K562 (cell line): ENCODE measurements around the gene CEACAM18. TPM values are rescaled to one million over a fixed set of nuclear protein-coding genes. Genes with fewer than 3 reads are reported as not detected.
"Not testable (repeated sequence)": the region's sequence is repeated elsewhere in the genome, so short reads cannot be mapped to it uniquely, and the experiment has no call there.

ENCODE experiments used
- ATAC-seq: fragments of 200-7000 bp; cut with Tn5 transposase; 3 replicates; pipeline ENCODE4 v1.9.1; 2020; ENCODE audit warnings: moderate library complexity
- BruUV-seq: library from RNA; stranded (reverse); fragments of 400-500 nt; replicated peaks from 2 replicates; lab custom pipeline; 2021; lab: Mats Ljungman, UMichigan
- CTCF ChIA-PET: fragments of 300-600 bp; formaldehyde crosslinking; extraction: SDS; loops from one replicate; lab custom pipeline; 2021; ENCODE audit warnings: low intra/inter-chr PET ratio; lab: Yijun Ruan, JAX
- POLR2A ChIA-PET: fragments of 300-600, 350-650 bp; sonication (Branson Sonifier 250); formaldehyde crosslinking; extraction: SDS; loops from one replicate; lab custom pipeline; 2021; ENCODE audit warnings: antibody characterized with exemption, inconsistent platforms; lab: Yijun Ruan, JAX
- DNase-seq, 4 experiments: peaks; one replicate each; pipeline versions ENCODE4 v3.0.0 to v3.0.0-alpha.2; 2011 to 2018; ENCODE audit warnings: low spot score in 3 of 4, mixed read lengths in 3 of 4; ENCODE audit errors: extremely low read depth in 1 of 4
- FAIRE-seq: peaks from 2 replicates; lab custom pipeline; 2011; peaks lifted over from hg19 to GRCh38; lab: Jason Lieb, UNC
- H2AFZ ChIP-seq: 2 replicates; pipeline ENCODE4 v1.6.0; 2011; ENCODE audit warnings: low read depth, low read length, control low read depth, inconsistent platforms
- H3K27ac ChIP-seq: fragments of 200-600 bp; 3 replicates; pipeline ENCODE4 v1.8.0; 2011; ENCODE audit warnings: low read depth, mild to moderate bottlenecking, control low read depth, inconsistent platforms, low read length, moderate library complexity, mixed read lengths; ENCODE audit errors: extremely low read depth
- H3K27me3 ChIP-seq, 2 experiments: fragments of 300-600 bp in 1 of 2; 2 replicates in 1 of 2; 3 replicates in 1 of 2; pipeline versions ENCODE4 v1.6.0 to v1.8.0; 2011; ENCODE audit warnings: inconsistent platforms in 2 of 2, low read length in 2 of 2, mild to moderate bottlenecking in 1 of 2, mixed read lengths in 1 of 2, moderate library complexity in 1 of 2; ENCODE audit not compliant: control insufficient read depth in 2 of 2, insufficient read depth in 2 of 2
- H3K36me3 ChIP-seq: fragments of 300-600 bp; 3 replicates; pipeline ENCODE4 v1.8.0; 2011; ENCODE audit warnings: mild to moderate bottlenecking, low read length, inconsistent platforms; ENCODE audit not compliant: control insufficient read depth, insufficient read depth
- H3K4me1 ChIP-seq, 2 experiments: fragments of 200-600 bp in 1 of 2; replicated peaks in 1 of 2; 2 replicates in 1 of 2; 3 replicates in 1 of 2; pipeline versions ENCODE4 v1.5.1 to v1.8.0; 2011; ENCODE audit warnings: inconsistent platforms in 2 of 2, low read length in 2 of 2, mild to moderate bottlenecking in 1 of 2, mixed read lengths in 1 of 2, moderate library complexity in 1 of 2; ENCODE audit not compliant: control insufficient read depth in 2 of 2, insufficient read depth in 2 of 2
- H3K4me2 ChIP-seq: 2 replicates; pipeline ENCODE4 v1.6.1; 2011; ENCODE audit warnings: low read length, control low read depth, inconsistent platforms, mixed read lengths; ENCODE audit not compliant: insufficient read depth
- H3K4me3 ChIP-seq: fragments of 200-600 bp; sonication (generic), shearing (Covaris generic); 2 replicates; pipeline ENCODE4 v1.5.1; 2016; ENCODE audit warnings: control low read depth, inconsistent platforms
- H3K79me2 ChIP-seq: fragments of 200-600 bp; 3 replicates; pipeline ENCODE4 v1.8.0; 2011; ENCODE audit warnings: low read length, inconsistent platforms; ENCODE audit not compliant: control insufficient read depth, insufficient read depth
- H3K9ac ChIP-seq, 2 experiments: 2 replicates each; pipeline versions ENCODE4 v1.6.0 to v1.6.1; 2011; ENCODE audit warnings: low read depth in 2 of 2, low read length in 2 of 2, control low read depth in 1 of 2, inconsistent platforms in 1 of 2, mild to moderate bottlenecking in 1 of 2, mixed read lengths in 1 of 2; ENCODE audit not compliant: insufficient read depth in 1 of 2
- H3K9me1 ChIP-seq: one replicate; pipeline ENCODE4 v1.6.0; 2011; ENCODE audit warnings: inconsistent platforms, mild to moderate bottlenecking, low read length, moderate library complexity; ENCODE audit not compliant: control insufficient read depth, insufficient read depth
- H3K9me3 ChIP-seq: replicated peaks from 2 replicates; pipeline ENCODE4 v1.5.1; 2011; ENCODE audit warnings: low read depth, low read length, inconsistent platforms; ENCODE audit not compliant: control insufficient read depth, insufficient read depth
- H4K20me1 ChIP-seq: replicated peaks from 2 replicates; pipeline ENCODE4 v1.6.1; 2011; ENCODE audit warnings: low read length, inconsistent platforms, mixed read lengths; ENCODE audit not compliant: control insufficient read depth, insufficient read depth
- ASH1L ChIP-seq: fragments of 450-650 bp; IDR thresholded peaks from 2 replicates; pipeline ENCODE4 v1.6.1; 2018; ENCODE audit warnings: borderline replicate concordance, mild to moderate bottlenecking, low read depth; ENCODE audit not compliant: partially characterized antibody
- C11orf30 ChIP-seq: fragments of 450-650 bp; IDR thresholded peaks from 2 replicates; pipeline ENCODE4 v1.6.1; 2016; ENCODE audit warnings: low read depth, mild to moderate bottlenecking
- CC2D1A ChIP-seq: fragments of 450-650 bp; IDR thresholded peaks from 2 replicates; pipeline ENCODE4 v1.6.1; 2017; ENCODE audit warnings: mild to moderate bottlenecking
- CHAMP1 ChIP-seq: fragments of 450-650 bp; IDR thresholded peaks from 2 replicates; pipeline ENCODE4 v1.6.1; 2016; ENCODE audit warnings: mild to moderate bottlenecking
- MAFF ChIP-seq: IDR thresholded peaks from 2 replicates; pipeline ENCODE4 v1.6.1; 2012; ENCODE audit warnings: low read length, improper control_type of control experiment
- MAFG ChIP-seq: fragments of 450-650 bp; conservative IDR thresholded peaks from 2 replicates; pipeline ENCODE4 v1.6.1; 2016; ENCODE audit warnings: missing genetic modification characterization, missing compliant biosample characterization
- MAFK ChIP-seq: IDR thresholded peaks from 2 replicates; pipeline ENCODE4 v1.6.1; 2011; ENCODE audit warnings: low read length, improper control_type of control experiment
- MBD2 ChIP-seq: sonication (generic); IDR thresholded peaks from 2 replicates; pipeline ENCODE4 v1.6.1; 2016; ENCODE audit warnings: low read depth, borderline replicate concordance
- NFYB ChIP-seq: IDR thresholded peaks from 2 replicates; pipeline ENCODE4 v1.6.1; 2011; ENCODE audit warnings: mild to moderate bottlenecking, moderate library complexity; ENCODE audit not compliant: insufficient read length; ENCODE audit errors: extremely low read depth
- RBM25 ChIP-seq: fragments of 200-400 bp; formaldehyde crosslinking; IDR thresholded peaks from 2 replicates; pipeline ENCODE4 v1.6.1; 2018; ENCODE audit warnings: low read length, low read depth, moderate library complexity; ENCODE audit not compliant: severe bottlenecking
- ZNF316 ChIP-seq: fragments of 450-650 bp; IDR thresholded peaks from 2 replicates; pipeline ENCODE4 v1.6.1; 2016
- WGBS: fragments of 100-300 bp; shearing (Covaris generic); methylation state at CpG from one replicate; pipeline ENCODE4 v1.1.6; 2016; ENCODE audit warnings: low coverage, mixed read lengths; ENCODE audit not compliant: insufficient coverage; ENCODE audit errors: missing lambda C conversion rate; 5-methylcytosine and 5-hydroxymethylcytosine counted together
- in situ Hi-C: fragments of 300-500 bp; cut with MboI; formaldehyde crosslinking; loops from 4 replicates; pipeline ENCODE4 v1.15.0; 2018; ENCODE audit warnings: inconsistent platforms, mixed read lengths
- intact Hi-C: fragments of 100-400 bp; cut with micrococcal nuclease; formaldehyde crosslinking; loops from 2 replicates; pipeline ENCODE4 v1.14.2; 2022
- polyA plus RNA-seq, 8 experiments: library from polyadenylated mRNA; depleted of rRNA in 4 of 8; stranded (reverse) in 5 of 8; unstranded in 3 of 8; fragments of >200 nt; fragmentation: Nextera tagmentation in 2 of 8; fragmentation: Illumina TruSeq in 1 of 8; extraction: Ambion mirVana in 2 of 8; extraction: Trizol in 1 of 8; gene quantifications; 2 replicates each; pipeline versions ENCODE4 v1.2.1 to v1.2.3, GENCODE V29; 2011 to 2014; ENCODE audit warnings: inconsistent platforms in 1 of 8, missing spikeins in 1 of 8
- total RNA-seq, 7 experiments: library from RNA; depleted of rRNA in 6 of 7; stranded (reverse); fragments of >200 nt in 6 of 7; fragmentation: Illumina TruSeq in 2 of 7; extraction: Trizol in 2 of 7; gene quantifications; 2 replicates each; pipeline versions ENCODE4 v1.2.1 to v1.2.3, GENCODE V29; 2011 to 2021; ENCODE audit warnings: low replicate concordance in 1 of 7

The CEACAM18 gene
- total and polyA plus RNA-seq, 9 of the 15 experiments (the other 6 are each of a cell fraction or from before 2014, with no cell fraction given) = 0.08 to 0.24 (median 0.15) TPM; not detected in 3

- in situ Hi-C loops, H3K9me3 ChIP-seq, CTCF ChIA-PET, H4K20me1 ChIP-seq, ATAC-seq, H3K27ac ChIP-seq, FAIRE-seq, POLR2A ChIA-PET, BruUV-seq, H3K4me2 ChIP-seq, H3K9ac ChIP-seq, H3K36me3 ChIP-seq, H2AFZ ChIP-seq, H3K9me1 ChIP-seq, DNase-seq, H3K27me3 ChIP-seq, intact Hi-C loops, H3K79me2 ChIP-seq, H3K4me3 ChIP-seq: not testable (repeated sequence)
- peaks cover 14 to 25% of the 10 kb centered on the region in 2 experiments for H3K4me1 ChIP-seq
- 70% methylated on average over 3 of the region's 3 CpGs for WGBS
- TF ChIP-seq MBD2 (peak; percentile 19; the same call in 1 of the 2 replicates), ZNF316 (peak; percentile 97), MAFF (peak; percentile 38; the same call in 1 of the 2 replicates), ASH1L (peak; percentile 72), MAFG (tag) (peak; percentile 93), NFYB (peak; percentile 77), CHAMP1 (0 out of 2 replicates have a peak, but pooled peaks have one; percentile 70), RBM25 (peak; percentile 36), MAFK (peak; percentile 42), C11orf30 (peak; percentile 89), CC2D1A (peak; percentile 66; the same call in 1 of the 2 replicates)
Measured at GRCh38 chr19:51447510-51447909, 30.8 kb upstream of the CEACAM18 start.
